ENCODE data around the gene RNASEH2A.

Gene RNASEH2A

GRCh38 chr19:12806242-12807081 is at the start of gene RNASEH2A:
RNASEH2A (plus strand) TSS chr19:12806584; CDS start chr19:12806674, 90 bp downstream.
- DNase-seq (ENCODE audit: low read depth), result peak; percentile 80

- DNase-seq (ENCODE audit: low read depth), result no peak
Measured at GRCh38 chr19:12757544-12758274, 48.7 kb upstream of the RNASEH2A start.

GRCh38 chr19:12759686-12760085 is 46.7 kb upstream of the RNASEH2A start:
- no peak for DNase-seq (ENCODE audit: low read depth)

GRCh38 chr19:12763100-12763499 is 43.3 kb upstream of the RNASEH2A start:
- DNase-seq (ENCODE audit: low read depth), result no peak

- DNase-seq (ENCODE audit: low read depth), result no peak
Measured at GRCh38 chr19:12764698-12765097, 41.7 kb upstream of the RNASEH2A start.

- DNase-seq (ENCODE audit: low read depth), result no peak
Measured at GRCh38 chr19:12766051-12766521, 40.3 kb upstream of the RNASEH2A start.

- DNase-seq (ENCODE audit: low read depth), result no peak
Measured at GRCh38 chr19:12767150-12767549, 39.2 kb upstream of the RNASEH2A start.

GRCh38 chr19:12767666-12768065 is 38.7 kb upstream of the RNASEH2A start:
- DNase-seq (ENCODE audit: low read depth), result no peak

- peak; percentile 67 for DNase-seq (ENCODE audit: low read depth)
Measured at GRCh38 chr19:12769689-12770088, 36.7 kb upstream of the RNASEH2A start.

GRCh38 chr19:12770922-12771321 is 35.5 kb upstream of the RNASEH2A start:
- no peak for DNase-seq (ENCODE audit: low read depth)

GRCh38 chr19:12772323-12772722 is 34.1 kb upstream of the RNASEH2A start:
- no peak for DNase-seq (ENCODE audit: low read depth)

GRCh38 chr19:12773571-12773970 is 32.8 kb upstream of the RNASEH2A start:
- no peak for DNase-seq (ENCODE audit: low read depth)

- DNase-seq (ENCODE audit: low read depth), result no peak
Measured at GRCh38 chr19:12774588-12775555, 31.5 kb upstream of the RNASEH2A start, which contains the start of gene HOOK2. HOOK2 (minus strand) TSS chr19:12775552; CDS start chr19:12775449, 103 bp downstream.

- DNase-seq (ENCODE audit: low read depth), result peak; percentile 69
Measured at GRCh38 chr19:12777217-12778016, 29.0 kb upstream of the RNASEH2A start.

GRCh38 chr19:12778017-12778904 is 28.1 kb upstream of the RNASEH2A start:
- no peak for DNase-seq (ENCODE audit: low read depth)

GRCh38 chr19:12778905-12779161 is 27.6 kb upstream of the RNASEH2A start:
- no peak for DNase-seq (ENCODE audit: low read depth)

- no peak for DNase-seq (ENCODE audit: low read depth)
Measured at GRCh38 chr19:12779162-12779993, 27.0 kb upstream of the RNASEH2A start.

GRCh38 chr19:12782174-12782423 is 24.3 kb upstream of the RNASEH2A start:
- DNase-seq (ENCODE audit: low read depth), result no peak

GRCh38 chr19:12782424-12783290 is 23.7 kb upstream of the RNASEH2A start:
- DNase-seq (ENCODE audit: low read depth), result peak; percentile 92

Data from stimulated activated CD4-positive, alpha-beta T cell treated with anti-CD3 and anti-CD28 coated beads, Interleukin-2, amount 100 ng/mL, for 4 hours (primary cell).